Measurements from ENCODE around the gene DYNC2H1.

The DYNC2H1 gene

DNA sequence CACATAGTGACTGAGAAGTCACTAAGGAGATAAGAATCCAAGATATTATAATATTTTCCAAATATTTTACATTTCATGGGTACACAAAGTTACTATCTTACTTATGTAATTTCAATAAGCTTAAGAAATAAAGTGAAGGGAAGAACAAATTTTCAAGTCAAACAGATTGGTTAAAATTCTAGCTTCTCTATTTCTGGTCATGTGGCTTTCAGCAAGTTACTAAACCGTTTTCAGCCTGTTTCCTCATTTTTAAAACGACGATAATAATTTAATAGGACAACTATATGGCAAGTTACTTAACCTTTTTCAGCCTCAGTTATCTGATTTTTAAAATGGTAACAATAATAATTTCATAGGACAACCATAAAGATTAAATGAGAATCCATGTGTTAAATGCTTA, 32.9 kb upstream of the DYNC2H1 start:
- DNase-seq (ENCODE audit: low read depth), result no peak
- TF ChIP-seq CTCF (IDR thresholded peaks at IDR 0.05; ENCODE audit: low read depth, low read length, missing control alignments), result no peak
- in situ Hi-C loops (cut with HindIII; ENCODE audit: low sequenced_read_pairs), result no loop called here
- no peak overlapping the region for H3K4me3 ChIP-seq (ENCODE audit: low read depth, low read length)

- H3K4me3 ChIP-seq (ENCODE audit: low read depth, low read length), result no peak overlapping the region
- TF ChIP-seq CTCF (IDR thresholded peaks at IDR 0.05; ENCODE audit: low read depth, low read length, missing control alignments), result no peak
- in situ Hi-C loops (cut with HindIII; ENCODE audit: low sequenced_read_pairs), result no loop called here
- DNase-seq (ENCODE audit: low read depth), result no peak
Observed at GRCh38 chr11:103077554-103077953, 31.7 kb upstream of the DYNC2H1 start.

- no peak for TF ChIP-seq CTCF (IDR thresholded peaks at IDR 0.05; ENCODE audit: low read depth, low read length, missing control alignments)
- in situ Hi-C loops (cut with HindIII; ENCODE audit: low sequenced_read_pairs), result no loop called here
Observed at GRCh38 chr11:103078710-103079109, 30.5 kb upstream of the DYNC2H1 start.

GRCh38 chr11:103079833-103080232, 29.4 kb upstream of the DYNC2H1 start:
- no peak overlapping the region for H3K4me3 ChIP-seq (ENCODE audit: low read depth, low read length)
- DNase-seq (ENCODE audit: low read depth), result no peak
- no peak for TF ChIP-seq CTCF (IDR thresholded peaks at IDR 0.05; ENCODE audit: low read depth, low read length, missing control alignments)
- in situ Hi-C loops (cut with HindIII; ENCODE audit: low sequenced_read_pairs), result no loop called here

More at GRCh38 chr11:103078710-103079109, 30.5 kb upstream of the DYNC2H1 start:
- no peak overlapping the region for H3K4me3 ChIP-seq (ENCODE audit: low read depth, low read length)
- DNase-seq (ENCODE audit: low read depth), result no peak

- in situ Hi-C loops (cut with HindIII; ENCODE audit: low sequenced_read_pairs), result no loop called here
- DNase-seq (ENCODE audit: low read depth), result no peak
- no peak overlapping the region for H3K4me3 ChIP-seq (ENCODE audit: low read depth, low read length)
- TF ChIP-seq CTCF (IDR thresholded peaks at IDR 0.05; ENCODE audit: low read depth, low read length, missing control alignments), result no peak
Observed at GRCh38 chr11:103085758-103086365, 23.4 kb upstream of the DYNC2H1 start.

DNA sequence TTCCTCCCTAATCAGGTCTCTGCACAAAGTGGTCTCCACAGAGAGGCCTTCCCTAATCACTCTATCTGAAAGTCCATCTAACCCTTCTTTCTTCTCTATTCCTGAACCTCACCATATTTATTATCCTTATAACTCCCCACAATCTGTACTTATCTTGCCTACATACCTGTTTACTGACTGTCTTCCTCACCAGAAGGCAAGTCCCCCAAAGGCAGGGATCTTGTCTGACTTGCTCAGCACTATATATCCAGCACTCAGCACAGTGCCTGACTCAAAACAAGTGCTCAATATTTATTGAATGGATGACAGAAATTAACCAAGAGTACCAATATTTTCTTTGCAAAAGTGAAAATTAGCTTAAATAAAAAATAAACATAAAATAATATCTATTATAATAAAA, 22.8 kb upstream of the DYNC2H1 start:
- in situ Hi-C loops (cut with HindIII; ENCODE audit: low sequenced_read_pairs), result no loop called here
- H3K4me3 ChIP-seq (ENCODE audit: low read depth, low read length), result no peak overlapping the region
- TF ChIP-seq CTCF (IDR thresholded peaks at IDR 0.05; ENCODE audit: low read depth, low read length, missing control alignments), result no peak
- no peak for DNase-seq (ENCODE audit: low read depth)

Measured in astrocyte of the cerebellum (primary cell).